Stimulated activated CD4-positive, alpha-beta T cell treated with anti-CD3 and anti-CD28 coated beads, Interleukin-2, amount 100 ng/mL, for 4 hours (primary cell): ENCODE data around the gene CDKN2AIP.
"Not testable (repeated sequence)": the region's sequence is repeated elsewhere in the genome, so short reads cannot be mapped to it uniquely, and the experiment has no call there.

Source experiments
- DNase-seq: peaks from one replicate; pipeline ENCODE4 v3.0.0-alpha.2; 2020; ENCODE audit warnings: low read depth

CDKN2AIP gene

GRCh38 chr4:183413234-183414200 is 30.9 kb upstream of the CDKN2AIP start:
- DNase-seq, result no peak

DNA sequence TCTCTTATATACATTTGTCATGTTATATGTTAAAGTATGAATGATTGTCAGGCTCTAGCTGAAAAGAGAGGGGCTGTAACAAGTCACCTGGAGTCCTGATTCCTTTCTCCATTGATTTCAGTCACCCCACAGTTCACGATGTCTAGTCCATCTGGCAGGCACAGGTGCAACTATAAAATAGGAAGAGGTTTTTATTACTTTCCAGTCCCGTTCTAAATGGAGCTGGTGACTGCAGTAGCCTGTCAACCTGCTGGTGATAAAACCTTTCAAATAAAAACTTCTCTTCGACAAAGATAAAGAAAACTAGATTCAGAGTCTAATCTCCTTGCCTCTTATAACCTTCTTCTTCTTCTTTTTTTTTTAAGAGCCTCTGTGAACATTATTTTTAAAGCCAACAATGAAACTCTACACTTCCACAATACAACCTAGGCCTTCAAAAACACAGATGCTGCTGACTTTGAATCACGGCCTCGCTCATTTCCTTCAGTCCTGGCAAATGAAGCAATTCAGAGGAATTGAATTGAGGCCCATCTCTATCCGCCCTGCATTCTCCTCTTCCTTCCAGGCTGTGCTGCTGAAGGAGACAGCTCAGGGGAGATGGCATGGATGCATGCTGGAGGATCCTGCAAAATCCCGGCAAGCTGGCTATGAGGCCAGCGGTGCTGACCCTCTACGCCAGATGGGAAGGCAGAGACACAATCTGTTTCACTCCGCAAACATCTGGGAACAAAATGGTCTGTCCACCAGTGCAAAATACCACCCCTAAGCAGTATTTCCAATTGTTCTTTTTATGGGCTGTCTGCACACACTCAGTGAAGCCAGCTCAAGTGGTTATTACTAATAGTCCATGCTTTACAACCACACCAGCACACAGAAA is 27.3 kb upstream of the CDKN2AIP start:
- no peak for DNase-seq

- DNase-seq, result no peak
Measured at GRCh38 chr4:183422962-183423631, 21.3 kb upstream of the CDKN2AIP start.

DNA sequence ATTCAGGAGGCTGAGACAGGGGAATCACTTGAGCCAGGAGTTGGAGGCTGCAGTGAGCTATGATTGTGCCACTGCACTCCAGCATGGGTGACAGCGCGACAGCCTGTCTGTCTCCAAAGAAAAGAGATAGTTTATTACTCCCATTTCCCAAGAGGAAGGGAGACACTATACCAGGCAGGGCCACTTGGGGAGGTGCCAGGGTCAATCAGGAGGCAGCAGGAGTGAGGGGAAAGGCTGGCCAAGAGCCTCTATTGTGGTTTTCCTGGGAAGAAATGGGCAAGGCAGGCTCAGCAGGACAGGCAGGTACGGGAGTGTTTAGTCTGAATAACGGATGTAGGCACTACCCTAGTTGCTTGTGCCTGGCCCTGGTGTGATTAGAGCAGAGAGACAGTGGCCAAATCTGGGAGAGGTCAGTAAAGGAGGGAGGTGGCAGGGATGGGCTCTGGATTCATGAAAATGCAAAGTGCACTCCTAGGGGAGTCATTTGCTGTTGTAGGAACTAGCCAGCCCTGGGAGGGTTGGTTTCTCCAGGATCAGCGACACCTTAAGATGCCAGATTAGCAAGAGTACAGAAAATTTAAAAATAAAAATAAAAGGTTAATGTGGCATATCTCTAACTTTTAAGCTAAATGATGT is 20.2 kb upstream of the CDKN2AIP start:
- no peak for DNase-seq

GRCh38 chr4:183426507-183426906 is 17.9 kb upstream of the CDKN2AIP start:
- DNase-seq, result no peak

DNA sequence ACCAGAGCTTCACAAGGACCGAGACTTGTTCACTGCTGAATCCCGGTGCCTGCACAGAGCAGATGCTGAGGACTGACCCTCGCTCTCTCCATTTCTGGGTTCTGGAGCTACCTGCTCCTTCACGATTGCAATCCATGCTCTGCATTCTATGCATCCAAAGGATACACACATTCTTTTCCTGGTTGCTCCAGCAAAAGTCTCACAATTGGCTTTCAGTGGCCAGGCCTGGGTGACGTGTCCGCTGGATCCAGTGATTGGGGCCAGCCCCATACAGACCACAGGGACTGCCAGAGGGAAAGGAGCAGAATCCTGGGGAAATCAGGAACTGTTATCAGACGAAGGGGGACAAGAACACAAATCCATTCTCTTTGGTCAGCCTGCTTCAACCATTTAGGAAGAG is 14.9 kb upstream of the CDKN2AIP start:
- no peak for DNase-seq

- DNase-seq, result no peak
Measured at GRCh38 chr4:183430317-183430993, 14.0 kb upstream of the CDKN2AIP start.

GRCh38 chr4:183430994-183431347 is 13.5 kb upstream of the CDKN2AIP start:
- no peak for DNase-seq

DNA sequence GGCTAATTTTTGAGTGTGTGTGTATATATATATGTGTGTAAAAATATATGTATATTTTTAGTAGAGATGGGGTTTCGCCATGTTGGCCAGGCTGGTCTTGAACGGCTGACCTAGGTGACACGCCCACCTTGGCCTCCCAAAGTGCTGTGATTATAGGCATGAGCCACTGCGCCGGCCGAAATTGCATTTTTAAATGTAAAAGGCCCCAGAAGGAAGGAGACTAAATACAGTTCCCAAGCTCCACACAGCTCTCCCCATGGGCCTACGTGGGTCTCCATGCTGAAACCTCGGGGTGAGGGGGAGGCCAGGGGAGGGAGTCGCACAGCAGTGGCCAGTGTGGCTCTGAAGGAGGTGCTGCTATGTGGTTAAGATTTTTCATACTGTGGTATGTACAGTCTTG is 12.8 kb upstream of the CDKN2AIP start:
- no peak for DNase-seq

- DNase-seq, result not testable (repeated sequence)
Measured at GRCh38 chr4:183433183-183433582, 11.3 kb upstream of the CDKN2AIP start.

GRCh38 chr4:183434264-183434663 is 10.2 kb upstream of the CDKN2AIP start:
- no peak for DNase-seq

- DNase-seq, result no peak
Measured at GRCh38 chr4:183434666-183435190, 9.7 kb upstream of the CDKN2AIP start.

DNA sequence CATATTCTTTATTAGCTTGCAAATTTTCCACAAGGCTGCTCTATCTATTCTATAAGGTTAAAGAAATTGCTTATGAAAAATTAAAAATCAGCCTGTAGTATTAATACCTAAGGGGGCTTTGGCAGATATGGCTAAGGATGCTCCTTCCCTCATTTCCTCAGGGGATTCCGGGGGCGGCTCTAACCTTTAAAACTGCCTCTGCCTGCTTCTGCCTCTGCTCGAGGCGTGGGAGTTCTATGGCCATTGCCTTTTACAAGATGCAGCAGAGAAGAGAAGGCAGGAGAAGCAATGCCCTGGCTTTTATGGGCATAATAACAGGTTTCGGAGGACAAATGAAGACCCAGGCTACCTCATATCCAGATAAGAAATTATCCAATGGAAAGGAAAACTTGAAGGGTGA is 8.6 kb upstream of the CDKN2AIP start:
- DNase-seq, result no peak

- DNase-seq, result no peak
Measured at GRCh38 chr4:183436417-183436816, 8.0 kb upstream of the CDKN2AIP start.

DNA sequence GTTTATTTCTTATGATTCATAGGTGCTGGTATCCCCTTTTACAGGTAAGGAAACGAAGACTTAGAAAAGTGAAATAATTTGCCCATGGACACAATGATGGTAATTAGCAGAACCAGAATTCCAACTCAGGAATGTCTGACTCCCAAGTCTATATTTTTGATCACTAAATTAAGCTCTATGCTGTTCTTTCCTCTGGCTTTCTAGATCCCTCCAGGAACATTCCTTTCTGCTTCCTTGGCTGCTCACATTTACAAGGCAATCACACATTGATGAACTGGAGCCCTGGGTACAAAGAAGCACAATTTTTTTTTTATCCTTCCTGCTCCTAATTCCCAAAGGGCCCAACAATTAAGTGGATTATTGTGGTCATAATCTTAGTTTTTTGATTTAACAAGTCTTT is 7.0 kb upstream of the CDKN2AIP start:
- no peak for DNase-seq

- DNase-seq, result no peak
Measured at GRCh38 chr4:183438458-183439113, 5.8 kb upstream of the CDKN2AIP start.

- no peak for DNase-seq
Measured at GRCh38 chr4:183441276-183441675, 3.2 kb upstream of the CDKN2AIP start.

- DNase-seq, result peak; percentile 14
Measured at GRCh38 chr4:183443655-183444213, 702 bp upstream of the CDKN2AIP start.

DNA sequence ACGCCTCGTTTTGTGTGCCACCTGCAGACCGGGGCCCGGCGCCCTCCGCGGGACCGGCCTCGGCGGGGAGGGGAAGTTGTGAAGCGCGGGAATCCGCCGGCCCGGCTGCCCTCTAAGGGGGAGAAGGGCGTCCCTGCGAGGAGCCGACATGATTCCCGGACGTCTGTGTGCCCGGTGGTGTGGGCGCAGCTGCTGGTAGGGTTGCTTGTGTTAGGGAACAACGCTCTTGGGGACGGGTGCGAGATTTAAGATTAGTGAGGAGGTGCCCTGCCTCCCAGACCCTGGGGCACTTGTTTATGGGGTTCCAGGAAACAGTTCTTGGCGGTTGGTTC is 627 bp downstream of the CDKN2AIP start:
- no peak for DNase-seq

GRCh38 chr4:183447646-183448045 is 3.2 kb downstream of the CDKN2AIP start:
- DNase-seq, result no peak
